Activated naive CD4-positive, alpha-beta T cell treated with anti-CD3 and anti-CD28 coated beads for 36 hours (primary cell): ENCODE results near the gene FAM83G. TPM values are rescaled to one million over a fixed set of nuclear protein-coding genes. Genes with fewer than 3 reads are reported as not detected.

ENCODE experiments used
- CTCF ChIA-PET: fragments of 350-600 bp; sonication (Branson Sonifier 250); formaldehyde crosslinking; loops from one replicate; lab custom pipeline; 2021; ENCODE audit warnings: antibody characterized with exemption; lab: Charles Lee
- DNase-seq: peaks from one replicate; pipeline ENCODE4 v3.0.0-alpha.2; 2020
- H3K27ac Mint-ChIP-seq: one replicate; pipeline ENCODE4 v1.8.0; 2021; ENCODE audit warnings: mild to moderate bottlenecking, mixed read lengths
- H3K27me3 Mint-ChIP-seq: one replicate; pipeline ENCODE4 v1.8.0; 2021; ENCODE audit warnings: low read depth, mixed read lengths
- H3K36me3 Mint-ChIP-seq: one replicate; pipeline ENCODE4 v1.8.0; 2021; ENCODE audit warnings: low read depth, mixed read lengths
- H3K4me1 Mint-ChIP-seq: one replicate; pipeline ENCODE4 v1.8.0; 2021; ENCODE audit warnings: low read depth, mixed read lengths
- H3K4me3 Mint-ChIP-seq: one replicate; pipeline ENCODE4 v1.8.0; 2021; ENCODE audit warnings: mild to moderate bottlenecking, moderate library complexity, mixed read lengths
- H3K9me3 Mint-ChIP-seq: one replicate; pipeline ENCODE4 v1.8.0; 2021; ENCODE audit warnings: mixed read lengths
- intact Hi-C: fragments of 100-400 bp; cut with micrococcal nuclease; formaldehyde crosslinking; loops from one replicate; pipeline ENCODE4 v1.15.1; 2023
- total RNA-seq, 2 experiments: library from RNA; stranded (reverse); gene quantifications; one replicate each; pipeline ENCODE4 v1.2.3, GENCODE V29; 2021

The FAM83G gene
- total RNA-seq, 2 experiments from 2014 or later: 10.6 TPM

GRCh38 chr17:19020016-19020415 lies 15.5 kb upstream of the FAM83G start:
- peaks cover 10% of the 10 kb centered on the region for H3K36me3 Mint-ChIP-seq
- intact Hi-C loops: no loop called here
- no peaks in the 10 kb centered on the region for H3K9me3 Mint-ChIP-seq
- CTCF ChIA-PET: interaction anchor here (6.7 kb wide), 1 partner anchor 60 kb away, joined by 32 read pairs; no protein-coding TSS in a partner anchor
- DNase-seq: no peak
- H3K27me3 Mint-ChIP-seq: no peaks in the 10 kb centered on the region
- H3K4me1 Mint-ChIP-seq: peaks cover 23% of the 10 kb centered on the region
- H3K4me3 Mint-ChIP-seq: no peak overlapping the region
- peak overlapping the region; percentile 39 for H3K27ac Mint-ChIP-seq

- Mint-ChIP-seq H3K36me3 (peaks cover 5% of the 10 kb centered on the region), H3K27me3 (no peaks in the 10 kb centered on the region), H3K4me3 (no peak overlapping the region), H3K4me1 (peaks cover 16% of the 10 kb centered on the region), H3K9me3 (no peaks in the 10 kb centered on the region), H3K27ac (no peak overlapping the region)
- no peak for DNase-seq
- intact Hi-C loops: no loop called here
- CTCF ChIA-PET: interaction anchor here (6.7 kb wide), 1 partner anchor 60 kb away, joined by 32 read pairs; no protein-coding TSS in a partner anchor
These were observed 14.7 kb upstream of the FAM83G start for GRCh38 chr17:19019041-19019941.

GRCh38 chr17:19018600-19018950 lies 14.0 kb upstream of the FAM83G start:
- CTCF ChIA-PET: interaction anchor here (6.7 kb wide), 1 partner anchor 59 kb away, joined by 32 read pairs; no protein-coding TSS in a partner anchor
- H3K4me1 Mint-ChIP-seq: peaks cover 10% of the 10 kb centered on the region
- no peak overlapping the region for H3K27ac Mint-ChIP-seq
- no peak overlapping the region for H3K4me3 Mint-ChIP-seq
- H3K9me3 Mint-ChIP-seq: no peaks in the 10 kb centered on the region
- H3K27me3 Mint-ChIP-seq: no peaks in the 10 kb centered on the region
- intact Hi-C loops: no loop called here
- peaks cover 3% of the 10 kb centered on the region for H3K36me3 Mint-ChIP-seq
- DNase-seq: no peak

- H3K4me3 Mint-ChIP-seq: no peak overlapping the region
- H3K36me3 Mint-ChIP-seq: peaks cover 3% of the 10 kb centered on the region
- CTCF ChIA-PET: interaction anchor here (0.6 to 6.7 kb wide), 2 partner anchors 11 to 58 kb away, joined by 3 to 32 read pairs; no protein-coding TSS in a partner anchor
- no peak overlapping the region for H3K27ac Mint-ChIP-seq
- intact Hi-C loops: no loop called here
- H3K27me3 Mint-ChIP-seq: no peaks in the 10 kb centered on the region
- no peak for DNase-seq
- peaks cover 10% of the 10 kb centered on the region for H3K4me1 Mint-ChIP-seq
- H3K9me3 Mint-ChIP-seq: no peaks in the 10 kb centered on the region
These were observed 13.4 kb upstream of the FAM83G start for GRCh38 chr17:19017804-19018599.

- Mint-ChIP-seq H3K36me3 (peaks cover 3% of the 10 kb centered on the region), H3K4me1 (peaks cover 10% of the 10 kb centered on the region), H3K4me3 (no peak overlapping the region), H3K9me3 (no peaks in the 10 kb centered on the region), H3K27me3 (no peaks in the 10 kb centered on the region), H3K27ac (no peak overlapping the region)
- CTCF ChIA-PET: interaction anchor here (0.6 kb wide), 1 partner anchor 11 kb away, joined by 3 read pairs; no protein-coding TSS in a partner anchor
- intact Hi-C loops: no loop called here
- no peak for DNase-seq
These were observed 12.8 kb upstream of the FAM83G start for GRCh38 chr17:19017401-19017800.

- Mint-ChIP-seq H3K4me3 (no peak overlapping the region), H3K27ac (peak overlapping the region; percentile 27), H3K36me3 (peaks cover 3% of the 10 kb centered on the region), H3K9me3 (no peaks in the 10 kb centered on the region), H3K27me3 (no peaks in the 10 kb centered on the region), H3K4me1 (peaks cover 10% of the 10 kb centered on the region)
- intact Hi-C loops: no loop called here
- no peak for DNase-seq
- CTCF ChIA-PET: interaction anchor here (0.6 to 1.0 kb wide), 2 partner anchors 56 to 60 kb away, joined by 3 to 5 read pairs; no protein-coding TSS in a partner anchor
These were observed 12.3 kb upstream of the FAM83G start for GRCh38 chr17:19016881-19017280.

GRCh38 chr17:19016297-19016696 lies 11.7 kb upstream of the FAM83G start:
- Mint-ChIP-seq H3K4me1 (peaks cover 10% of the 10 kb centered on the region), H3K36me3 (peaks cover 1% of the 10 kb centered on the region), H3K9me3 (no peaks in the 10 kb centered on the region), H3K27me3 (no peaks in the 10 kb centered on the region), H3K4me3 (no peak overlapping the region), H3K27ac (no peak overlapping the region)
- CTCF ChIA-PET: interaction anchor here (0.6 to 1.0 kb wide), 2 partner anchors 55 to 60 kb away, joined by 3 to 5 read pairs; no protein-coding TSS in a partner anchor
- intact Hi-C loops: no loop called here
- no peak for DNase-seq

- H3K4me1 Mint-ChIP-seq: peaks cover 10% of the 10 kb centered on the region
- H3K4me3 Mint-ChIP-seq: no peak overlapping the region
- intact Hi-C loops: no loop called here
- no peaks in the 10 kb centered on the region for H3K9me3 Mint-ChIP-seq
- H3K27me3 Mint-ChIP-seq: no peaks in the 10 kb centered on the region
- H3K36me3 Mint-ChIP-seq: no peaks in the 10 kb centered on the region
- CTCF ChIA-PET: interaction anchor here (0.6 kb wide), 1 partner anchor 131 kb away, joined by 3 read pairs; no protein-coding TSS in a partner anchor
- no peak overlapping the region for H3K27ac Mint-ChIP-seq
- no peak for DNase-seq
These were observed 10.9 kb upstream of the FAM83G start for GRCh38 chr17:19015428-19015827.

GRCh38 chr17:19014628-19015215 lies 10.2 kb upstream of the FAM83G start:
- CTCF ChIA-PET: no interaction called here

GRCh38 chr17:19013806-19014627 lies 9.5 kb upstream of the FAM83G start:
- intact Hi-C loops: no loop called here
- Mint-ChIP-seq H3K9me3 (no peaks in the 10 kb centered on the region), H3K4me1 (peaks cover 8% of the 10 kb centered on the region), H3K27ac (no peak overlapping the region), H3K4me3 (no peak overlapping the region), H3K27me3 (no peaks in the 10 kb centered on the region), H3K36me3 (no peaks in the 10 kb centered on the region)
- no peak for DNase-seq
- CTCF ChIA-PET: no interaction called here

More at GRCh38 chr17:19014628-19015215, 10.2 kb upstream of the FAM83G start:
- Mint-ChIP-seq H3K36me3 (no peaks in the 10 kb centered on the region), H3K27me3 (no peaks in the 10 kb centered on the region), H3K9me3 (no peaks in the 10 kb centered on the region), H3K4me1 (peaks cover 10% of the 10 kb centered on the region), H3K27ac (no peak overlapping the region), H3K4me3 (no peak overlapping the region)
- intact Hi-C loops: no loop called here
- DNase-seq: no peak

- CTCF ChIA-PET: no interaction called here
- Mint-ChIP-seq H3K4me1 (peaks cover 6% of the 10 kb centered on the region), H3K36me3 (no peaks in the 10 kb centered on the region), H3K4me3 (no peak overlapping the region), H3K27me3 (no peaks in the 10 kb centered on the region), H3K27ac (no peak overlapping the region), H3K9me3 (no peaks in the 10 kb centered on the region)
- intact Hi-C loops: no loop called here
- DNase-seq: no peak
These were observed 8.7 kb upstream of the FAM83G start for GRCh38 chr17:19013226-19013625.
